Activated CD8-positive, alpha-beta memory T cell treated with anti-CD3 and anti-CD28 coated beads, Interleukin-2, amount 50 U/mL, for 24 hours (primary cell): Measurements from ENCODE around the gene POLRMT.
"Not testable (repeated sequence)": the region's sequence is repeated elsewhere in the genome, so short reads cannot be mapped to it uniquely, and the experiment has no call there.

Experiments
- DNase-seq: peaks from one replicate; pipeline ENCODE4 v3.0.0-alpha.2; 2020; ENCODE audit errors: extremely low read depth

The POLRMT gene

GRCh38 chr19:633068-633785 is at the start of gene POLRMT:
TSS of gene POLRMT (minus strand) at chr19:633537. CDS start at chr19:633512, 25 bp downstream.
- peak; percentile 90 for DNase-seq

GRCh38 chr19:682678-683320 is 49.5 kb upstream of the POLRMT start:
- DNase-seq, result no peak

- DNase-seq, result no peak
Measured at GRCh38 chr19:681029-682019, 48.0 kb upstream of the POLRMT start.

GRCh38 chr19:680287-681028 is 47.1 kb upstream of the POLRMT start:
- DNase-seq, result peak; percentile 98

- no peak for DNase-seq
Measured at GRCh38 chr19:679418-680286, 46.3 kb upstream of the POLRMT start.

- DNase-seq, result no peak
Measured at GRCh38 chr19:678791-679388, 45.6 kb upstream of the POLRMT start.

- no peak for DNase-seq
Measured at GRCh38 chr19:677601-678436, 44.5 kb upstream of the POLRMT start.

- no peak for DNase-seq
Measured at GRCh38 chr19:677201-677600, 43.9 kb upstream of the POLRMT start.

GRCh38 chr19:676339-677105 is 43.2 kb upstream of the POLRMT start, which contains the start of gene FSTL3:
TSS of gene FSTL3 (plus strand) at chr19:676392. CDS start at chr19:676424, 32 bp downstream.
- no peak for DNase-seq

- no peak for DNase-seq
Measured at GRCh38 chr19:676007-676338, 42.6 kb upstream of the POLRMT start.

- no peak for DNase-seq
Measured at GRCh38 chr19:674282-675151, 41.2 kb upstream of the POLRMT start.

GRCh38 chr19:670609-671075 is 37.3 kb upstream of the POLRMT start:
- DNase-seq, result no peak

- DNase-seq, result not testable (repeated sequence)
Measured at GRCh38 chr19:668675-669434, 35.5 kb upstream of the POLRMT start.

GRCh38 chr19:666985-667573 is 33.7 kb upstream of the POLRMT start:
- not testable (repeated sequence) for DNase-seq

GRCh38 chr19:664913-665443 is 31.6 kb upstream of the POLRMT start:
- no peak for DNase-seq

GRCh38 chr19:663682-664117 is 30.4 kb upstream of the POLRMT start:
- DNase-seq, result no peak
